Astrocyte (in vitro differentiated cells and primary cell): ENCODE data around the gene GPSM3. TPM values are rescaled to one million over a fixed set of nuclear protein-coding genes. Genes with fewer than 3 reads are reported as not detected.

ENCODE experiments used
- DNase-seq: peaks from one replicate; pipeline ENCODE4 v3.0.0-alpha.2; 2010; ENCODE audit warnings: low read depth
- FAIRE-seq: peaks from 2 replicates; lab custom pipeline; 2011; peaks lifted over from hg19 to GRCh38; lab: Jason Lieb, UNC
- H2AFZ ChIP-seq: 2 replicates; pipeline ENCODE4 v1.6.0; 2012; ENCODE audit warnings: low read depth, low read length, inconsistent platforms
- H3K27ac ChIP-seq: 2 replicates; pipeline ENCODE4 v1.5.1; 2011; ENCODE audit warnings: low read depth, low read length, inconsistent platforms
- H3K27me3 ChIP-seq: 2 replicates; pipeline ENCODE4 v1.6.0; 2011; ENCODE audit warnings: low read length, inconsistent platforms; ENCODE audit not compliant: insufficient read depth
- H3K36me3 ChIP-seq: 2 replicates; pipeline ENCODE4 v1.5.1; 2011; ENCODE audit warnings: low read length, inconsistent platforms; ENCODE audit not compliant: insufficient read depth
- H3K4me1 ChIP-seq: 2 replicates; pipeline ENCODE4 v1.5.1; 2011; ENCODE audit warnings: low read length, inconsistent platforms; ENCODE audit not compliant: insufficient read depth
- H3K4me2 ChIP-seq: 2 replicates; pipeline ENCODE4 v1.6.0; 2012; ENCODE audit warnings: low read length, inconsistent platforms
- H3K4me3 ChIP-seq: 2 replicates; pipeline ENCODE4 v1.5.1; 2011; ENCODE audit warnings: low read depth, mild to moderate bottlenecking, low read length, inconsistent platforms; ENCODE audit not compliant: insufficient read depth
- H3K79me2 ChIP-seq: 2 replicates; pipeline ENCODE4 v1.6.0; 2012; ENCODE audit warnings: mild to moderate bottlenecking, low read length, inconsistent platforms; ENCODE audit not compliant: insufficient read depth
- H3K9ac ChIP-seq: 2 replicates; pipeline ENCODE4 v1.6.0; 2012; ENCODE audit warnings: mild to moderate bottlenecking, low read length, inconsistent platforms
- H3K9me3 ChIP-seq: 2 replicates; pipeline ENCODE4 v1.5.1; 2012; ENCODE audit warnings: low read depth, mild to moderate bottlenecking, low read length, inconsistent platforms; ENCODE audit not compliant: insufficient read depth
- H4K20me1 ChIP-seq: 2 replicates; pipeline ENCODE4 v1.6.0; 2012; ENCODE audit warnings: low read length, inconsistent platforms; ENCODE audit not compliant: insufficient read depth
- H3K27ac Mint-ChIP-seq: one replicate; pipeline ENCODE4 v1.8.0; 2021; ENCODE audit warnings: mild to moderate bottlenecking, mixed read lengths; ENCODE audit not compliant: unreplicated experiment
- H3K27me3 Mint-ChIP-seq: one replicate; pipeline ENCODE4 v1.8.0; 2021; ENCODE audit warnings: low read depth, mixed read lengths; ENCODE audit not compliant: unreplicated experiment
- H3K36me3 Mint-ChIP-seq: one replicate; pipeline ENCODE4 v1.8.0; 2021; ENCODE audit warnings: low read depth, mixed read lengths; ENCODE audit not compliant: unreplicated experiment
- H3K4me1 Mint-ChIP-seq: one replicate; pipeline ENCODE4 v1.8.0; 2021; ENCODE audit warnings: low read depth, mixed read lengths; ENCODE audit not compliant: unreplicated experiment
- H3K4me3 Mint-ChIP-seq: one replicate; pipeline ENCODE4 v1.8.0; 2021; ENCODE audit warnings: mild to moderate bottlenecking, moderate library complexity, mixed read lengths; ENCODE audit not compliant: unreplicated experiment
- H3K9me3 Mint-ChIP-seq: one replicate; pipeline ENCODE4 v1.8.0; 2021; ENCODE audit warnings: mild to moderate bottlenecking, mixed read lengths; ENCODE audit not compliant: unreplicated experiment
- EZH2 ChIP-seq: IDR thresholded peaks from 2 replicates; pipeline ENCODE4 v1.6.1; 2012; ENCODE audit warnings: mild to moderate bottlenecking, low read length, inconsistent platforms; ENCODE audit not compliant: insufficient read depth
- total RNA-seq: library from RNA; stranded (reverse); gene quantifications from 2 replicates; pipeline ENCODE4 v1.2.1, GENCODE V29; 2021
- TF ChIP-seq, protein P1 (sequence below): IDR thresholded peaks from 2 replicates; pipeline ENCODE4 v1.5.1; 2011; ENCODE audit warnings: low read depth, mild to moderate bottlenecking, inconsistent platforms, low read length, moderate library complexity; ENCODE audit not compliant: insufficient read depth

Gene GPSM3
- total RNA-seq, 1 donor from 2014 or later: 9.6 TPM

DNA sequence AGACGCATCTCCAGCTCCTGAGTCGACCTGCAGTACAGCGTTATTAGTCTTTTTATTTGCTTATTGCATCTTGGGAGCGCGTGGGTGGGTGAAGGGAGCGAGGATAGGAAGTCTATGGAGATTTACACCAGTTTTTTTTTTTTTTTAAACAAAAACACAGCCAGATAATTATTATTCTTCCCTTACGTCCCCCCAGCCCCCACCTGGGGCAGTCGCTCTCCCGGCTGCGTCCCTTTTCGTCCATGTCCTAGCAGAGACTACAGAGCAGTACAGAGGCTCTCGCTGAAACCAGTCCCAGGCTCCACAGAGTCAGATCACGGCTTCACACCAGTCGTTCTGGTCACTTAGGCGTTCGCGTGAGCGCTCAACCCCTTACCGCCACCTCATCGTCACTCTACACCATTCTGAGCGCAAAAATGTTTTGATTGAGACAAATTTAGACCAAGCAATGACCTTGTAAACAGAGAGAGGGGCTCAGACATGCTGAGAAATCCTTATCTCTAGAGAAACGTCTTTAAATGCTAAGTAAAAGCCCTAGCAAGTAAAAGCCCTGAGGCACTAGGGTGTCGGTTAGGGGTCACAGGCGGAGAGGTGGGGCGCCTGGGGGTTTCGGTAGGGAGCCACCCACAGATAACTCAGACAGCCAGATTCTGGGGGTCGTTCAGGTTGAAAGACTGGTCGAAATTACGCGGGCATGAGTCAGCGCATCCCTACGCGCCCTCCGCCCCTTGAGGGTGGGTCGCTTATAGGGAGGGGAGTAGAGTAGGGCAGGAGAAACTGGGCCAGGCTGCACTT lies 39.5 kb downstream of the GPSM3 start:
- peaks cover 24% of the 10 kb centered on the region for H3K4me1 ChIP-seq
- peak; percentile 33 for DNase-seq
- no peak for FAIRE-seq
- H3K4me1 Mint-ChIP-seq: peaks cover 19% of the 10 kb centered on the region
- peaks cover 21% of the 10 kb centered on the region for H3K27me3 ChIP-seq
- H4K20me1 ChIP-seq: peaks cover 9% of the 10 kb centered on the region
- H3K4me3 ChIP-seq: peak overlapping the region; percentile 88
- TF ChIP-seq, protein P1, sequence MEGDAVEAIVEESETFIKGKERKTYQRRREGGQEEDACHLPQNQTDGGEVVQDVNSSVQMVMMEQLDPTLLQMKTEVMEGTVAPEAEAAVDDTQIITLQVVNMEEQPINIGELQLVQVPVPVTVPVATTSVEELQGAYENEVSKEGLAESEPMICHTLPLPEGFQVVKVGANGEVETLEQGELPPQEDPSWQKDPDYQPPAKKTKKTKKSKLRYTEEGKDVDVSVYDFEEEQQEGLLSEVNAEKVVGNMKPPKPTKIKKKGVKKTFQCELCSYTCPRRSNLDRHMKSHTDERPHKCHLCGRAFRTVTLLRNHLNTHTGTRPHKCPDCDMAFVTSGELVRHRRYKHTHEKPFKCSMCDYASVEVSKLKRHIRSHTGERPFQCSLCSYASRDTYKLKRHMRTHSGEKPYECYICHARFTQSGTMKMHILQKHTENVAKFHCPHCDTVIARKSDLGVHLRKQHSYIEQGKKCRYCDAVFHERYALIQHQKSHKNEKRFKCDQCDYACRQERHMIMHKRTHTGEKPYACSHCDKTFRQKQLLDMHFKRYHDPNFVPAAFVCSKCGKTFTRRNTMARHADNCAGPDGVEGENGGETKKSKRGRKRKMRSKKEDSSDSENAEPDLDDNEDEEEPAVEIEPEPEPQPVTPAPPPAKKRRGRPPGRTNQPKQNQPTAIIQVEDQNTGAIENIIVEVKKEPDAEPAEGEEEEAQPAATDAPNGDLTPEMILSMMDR: no peak
- no peak for TF ChIP-seq EZH2
- H3K9ac ChIP-seq: peak overlapping the region; percentile 86
- H3K9me3 ChIP-seq: no peaks in the 10 kb centered on the region
- peaks cover 17% of the 10 kb centered on the region for H3K79me2 ChIP-seq
- peak overlapping the region; percentile 82 for H3K27ac ChIP-seq
- peaks cover 4% of the 10 kb centered on the region for H3K36me3 ChIP-seq
- H3K4me2 ChIP-seq: peak overlapping the region; percentile 92
- peak overlapping the region; percentile 76 for H2AFZ ChIP-seq
- peaks cover 27% of the 10 kb centered on the region for H3K27me3 Mint-ChIP-seq
- peak overlapping the region; percentile 95 for H3K27ac Mint-ChIP-seq
- peaks cover 8% of the 10 kb centered on the region for H3K9me3 Mint-ChIP-seq
- H3K4me3 Mint-ChIP-seq: peak overlapping the region; percentile 98
- peaks cover 16% of the 10 kb centered on the region for H3K36me3 Mint-ChIP-seq

DNA sequence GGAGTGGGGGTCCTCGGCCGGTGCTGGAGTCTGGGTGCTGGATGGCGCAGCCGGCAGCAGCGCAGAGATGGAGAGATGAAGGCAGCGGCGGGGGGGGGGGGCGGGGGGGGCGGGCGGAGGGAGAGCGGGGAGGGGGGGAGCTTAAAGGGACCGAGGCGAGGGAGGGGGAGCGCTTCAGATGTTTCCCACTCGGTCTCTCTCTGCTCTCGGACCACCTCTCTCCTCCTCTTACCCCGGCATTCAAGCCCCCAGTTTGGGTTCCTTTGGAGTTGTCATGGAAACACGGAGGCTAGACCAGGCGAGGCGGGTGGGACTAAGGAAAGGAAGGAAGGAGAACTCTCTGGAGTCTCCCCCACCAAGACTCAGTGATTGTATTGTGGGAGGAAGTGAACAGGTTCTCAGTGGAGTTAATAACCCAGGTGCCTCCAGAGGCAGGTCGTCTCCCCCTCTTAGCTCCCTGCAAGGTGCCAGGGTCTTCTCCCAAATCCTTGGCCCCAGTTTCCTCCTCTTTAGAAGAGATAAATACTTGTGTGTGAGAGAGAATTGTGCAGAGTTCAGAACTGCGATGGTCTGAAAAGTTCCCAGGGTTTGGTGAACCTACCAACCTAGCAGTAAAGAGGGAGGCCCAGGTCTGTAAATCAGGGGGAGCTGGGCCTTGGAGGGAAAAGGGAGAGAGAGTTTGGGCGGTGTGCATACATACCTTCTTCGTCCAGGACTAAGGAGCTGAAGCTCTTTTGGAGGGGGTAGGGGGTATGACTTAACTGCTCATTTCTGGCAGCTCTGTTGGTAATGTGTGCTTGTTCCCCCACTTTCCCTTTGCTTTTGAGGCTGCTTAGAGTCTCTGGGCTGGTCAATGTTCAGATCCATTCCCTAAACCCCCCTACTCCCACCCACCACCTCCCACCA lies 40.3 kb downstream of the GPSM3 start, which contains the start of gene PRRT1:
PRRT1 (minus strand) TSS at position 77 of the 906 bp plus-strand sequence. CDS start 112 bp downstream, outside the sequence.
- Histone ChIP-seq H3K27me3 (peaks cover 28% of the 10 kb centered on the region), H4K20me1 (peaks cover 9% of the 10 kb centered on the region), H3K36me3 (peaks cover 4% of the 10 kb centered on the region), H3K79me2 (peaks cover 17% of the 10 kb centered on the region), H3K4me2 (peak within 1 kb of the TSS; percentile 92), H2AFZ (peak within 1 kb of the TSS; percentile 6), H3K27ac (peak within 1 kb of the TSS; percentile 82), H3K9me3 (no peaks in the 10 kb centered on the region), H3K4me3 (peak within 1 kb of the TSS; percentile 88), H3K9ac (peak within 1 kb of the TSS; percentile 86), H3K4me1 (peaks cover 24% of the 10 kb centered on the region)
- TF ChIP-seq, protein P1: no peak
- no peak for TF ChIP-seq EZH2
- peaks cover 30% of the 10 kb centered on the region for H3K27me3 Mint-ChIP-seq
- peaks cover 19% of the 10 kb centered on the region for H3K4me1 Mint-ChIP-seq
- DNase-seq (no peak), FAIRE-seq (no peak)
- peaks cover 11% of the 10 kb centered on the region for H3K36me3 Mint-ChIP-seq
- peak within 1 kb of the TSS; percentile 95 for H3K27ac Mint-ChIP-seq
- peaks cover 9% of the 10 kb centered on the region for H3K9me3 Mint-ChIP-seq
- H3K4me3 Mint-ChIP-seq: peak within 1 kb of the TSS; percentile 98
